Choroid plexus epithelial cell (primary cell): ENCODE results near the gene TCF4.

Experiments
- DNase-seq: peaks from one replicate; pipeline ENCODE4 v3.0.0-alpha.2; 2010; ENCODE audit warnings: low read depth
- H3K4me3 ChIP-seq: 2 replicates; pipeline ENCODE4 v1.5.1; 2011; ENCODE audit warnings: low read depth, mild to moderate bottlenecking, control low read depth, low read length, moderate library complexity
- CTCF ChIP-seq: conservative IDR thresholded peaks from 2 replicates; pipeline ENCODE4 v1.5.1; 2011; ENCODE audit warnings: low read depth, mild to moderate bottlenecking, control low read depth, inconsistent platforms, low read length, moderate library complexity

TCF4 gene

GRCh38 chr18:55398858-55399257 lies 189.1 kb downstream of the TCF4 start:
- TF ChIP-seq CTCF, result no peak
- no peak for DNase-seq
- no peak overlapping the region for H3K4me3 ChIP-seq

DNA sequence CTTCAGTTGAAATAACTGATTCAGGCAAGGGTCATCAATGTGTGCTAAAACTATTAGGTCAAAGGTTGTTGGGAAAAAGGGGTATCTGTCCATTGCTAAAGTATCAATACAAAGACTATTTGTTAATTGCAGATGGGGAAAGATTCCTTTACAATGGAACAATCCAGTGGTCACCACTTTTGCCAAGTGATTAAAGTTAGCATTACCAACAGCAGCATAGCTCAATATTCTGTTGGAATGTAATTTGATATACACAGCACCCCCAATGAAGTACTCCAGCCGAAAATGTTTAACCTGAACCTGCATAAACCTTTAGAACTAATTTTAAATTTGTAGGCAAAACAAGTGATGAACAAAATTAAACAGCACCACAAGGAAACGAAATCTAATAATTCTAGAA lies 191.0 kb downstream of the TCF4 start:
- no peak for DNase-seq
- H3K4me3 ChIP-seq, result no peak overlapping the region
- no peak for TF ChIP-seq CTCF

DNA sequence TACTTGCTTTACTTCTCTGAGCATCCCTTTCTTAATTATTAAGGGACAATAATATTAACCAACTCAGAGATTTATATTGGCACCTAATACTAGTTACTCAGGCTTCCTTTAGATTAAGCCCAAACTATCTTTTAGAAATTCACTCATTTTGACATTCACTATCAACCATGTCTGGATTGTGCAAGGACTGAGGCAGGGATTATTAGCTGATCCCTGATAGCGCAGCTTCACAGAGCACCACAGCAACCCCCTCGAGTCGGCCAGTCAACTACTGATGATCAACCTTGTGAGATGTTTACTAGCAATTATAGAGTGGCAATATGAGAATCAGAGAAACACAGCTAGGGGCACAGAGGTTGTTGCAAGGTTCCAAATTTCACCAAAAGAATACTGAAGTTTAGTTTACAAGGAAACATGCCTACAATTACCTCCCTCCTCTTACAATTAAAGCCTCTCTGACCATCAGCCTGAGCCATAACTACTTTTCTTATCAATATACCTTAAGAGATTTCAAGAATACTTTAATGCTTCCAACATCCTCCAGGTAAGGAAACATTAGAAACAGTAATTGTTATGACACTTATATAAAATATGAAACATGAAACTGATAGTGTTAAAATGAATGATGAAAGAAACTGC lies 191.6 kb downstream of the TCF4 start:
- DNase-seq, result no peak
- TF ChIP-seq CTCF, result no peak
- no peak overlapping the region for H3K4me3 ChIP-seq

GRCh38 chr18:55395799-55396198 lies 192.2 kb downstream of the TCF4 start:
- no peak for DNase-seq
- no peak for TF ChIP-seq CTCF
- H3K4me3 ChIP-seq, result no peak overlapping the region

- no peak overlapping the region for H3K4me3 ChIP-seq
- no peak for DNase-seq
- no peak for TF ChIP-seq CTCF
These were observed 197.1 kb downstream of the TCF4 start for GRCh38 chr18:55390898-55391297.

GRCh38 chr18:55387139-55387984 lies 200.6 kb downstream of the TCF4 start:
- no peak for DNase-seq
- H3K4me3 ChIP-seq, result no peak overlapping the region
- TF ChIP-seq CTCF, result no peak
